ENCODE measurements around the gene KCNN3.

DNA sequence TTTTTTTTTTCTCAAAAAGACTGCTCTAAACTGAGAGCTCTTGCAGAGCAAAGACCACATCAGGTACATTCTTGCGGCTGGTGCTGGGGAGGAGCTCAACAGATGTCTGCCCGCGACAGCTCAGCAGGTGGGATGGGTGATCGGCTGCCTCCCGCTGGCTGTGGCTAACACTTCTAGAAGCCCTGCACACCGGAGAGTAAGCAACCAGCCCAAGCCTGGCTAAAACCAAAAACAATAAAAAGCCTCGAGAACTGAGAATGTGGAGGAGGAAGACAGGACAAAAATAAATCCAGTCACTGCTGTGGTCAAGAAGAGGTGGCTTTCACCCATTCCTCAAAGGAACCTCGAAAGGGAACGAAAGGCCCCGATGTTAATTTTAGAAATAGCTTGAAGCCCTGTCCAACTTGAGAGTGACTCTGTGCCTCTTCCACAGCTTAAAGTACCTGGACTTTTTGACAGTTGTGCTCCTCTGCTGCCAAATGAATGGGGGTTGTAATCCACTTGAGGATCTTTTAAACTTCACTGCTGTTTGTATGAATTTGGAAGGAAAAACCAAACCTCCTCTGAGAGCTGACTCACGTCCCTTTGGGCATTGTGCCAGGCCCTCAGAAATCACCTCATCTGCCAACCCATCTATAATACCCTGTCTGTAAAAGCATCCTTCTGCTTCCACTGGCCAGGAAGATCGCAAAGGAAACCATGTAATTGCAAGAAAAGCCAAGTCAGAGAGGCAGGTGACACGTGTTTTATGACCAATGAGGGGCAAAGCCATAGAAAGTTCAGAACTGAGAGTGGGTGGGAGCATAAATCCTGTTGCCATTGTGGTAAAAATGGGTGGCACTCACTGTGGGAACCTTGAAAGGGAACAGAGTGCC is 78.6 kb downstream of the KCNN3 start:
- no peak for TF ChIP-seq POLR2A (IDR thresholded peaks at IDR 0.05)
- TF ChIP-seq, protein P1, sequence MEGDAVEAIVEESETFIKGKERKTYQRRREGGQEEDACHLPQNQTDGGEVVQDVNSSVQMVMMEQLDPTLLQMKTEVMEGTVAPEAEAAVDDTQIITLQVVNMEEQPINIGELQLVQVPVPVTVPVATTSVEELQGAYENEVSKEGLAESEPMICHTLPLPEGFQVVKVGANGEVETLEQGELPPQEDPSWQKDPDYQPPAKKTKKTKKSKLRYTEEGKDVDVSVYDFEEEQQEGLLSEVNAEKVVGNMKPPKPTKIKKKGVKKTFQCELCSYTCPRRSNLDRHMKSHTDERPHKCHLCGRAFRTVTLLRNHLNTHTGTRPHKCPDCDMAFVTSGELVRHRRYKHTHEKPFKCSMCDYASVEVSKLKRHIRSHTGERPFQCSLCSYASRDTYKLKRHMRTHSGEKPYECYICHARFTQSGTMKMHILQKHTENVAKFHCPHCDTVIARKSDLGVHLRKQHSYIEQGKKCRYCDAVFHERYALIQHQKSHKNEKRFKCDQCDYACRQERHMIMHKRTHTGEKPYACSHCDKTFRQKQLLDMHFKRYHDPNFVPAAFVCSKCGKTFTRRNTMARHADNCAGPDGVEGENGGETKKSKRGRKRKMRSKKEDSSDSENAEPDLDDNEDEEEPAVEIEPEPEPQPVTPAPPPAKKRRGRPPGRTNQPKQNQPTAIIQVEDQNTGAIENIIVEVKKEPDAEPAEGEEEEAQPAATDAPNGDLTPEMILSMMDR (IDR thresholded peaks at IDR 0.05): no peak
- no peak for TF ChIP-seq POLR2AphosphoS5 (IDR thresholded peaks at IDR 0.05)
